OCI-LY7 (cell line): ENCODE measurements around the gene BMPR1B. TPM values are rescaled to one million over a fixed set of nuclear protein-coding genes. Genes with fewer than 3 reads are reported as not detected.

Experiments
- BruUV-seq: library from RNA; stranded (reverse); fragments of 400-500 nt; replicated peaks from 2 replicates; lab custom pipeline; 2021; lab: Mats Ljungman, UMichigan
- CTCF ChIA-PET: fragments of 300-600 bp; sonication (Branson Sonifier 250); formaldehyde crosslinking; loops from one replicate; lab custom pipeline; 2022; ENCODE audit warnings: antibody characterized with exemption; ENCODE audit not compliant: unreplicated experiment; lab: Charles Lee
- POLR2A ChIA-PET: fragments of 300-600 bp; sonication (Branson Sonifier 250); formaldehyde crosslinking; loops from one replicate; lab custom pipeline; 2022; ENCODE audit warnings: antibody characterized with exemption; lab: Charles Lee
- DNase-seq: peaks from one replicate; pipeline ENCODE4 v3.0.0-alpha.2; 2015; ENCODE audit warnings: low spot score
- H2AFZ ChIP-seq: fragments of 200-600 bp; sonication (generic), shearing (Covaris generic); 2 replicates; pipeline ENCODE4 v1.6.1; 2014; ENCODE audit warnings: mild to moderate bottlenecking, antibody characterized with exemption, low read length, moderate library complexity
- H3K27ac ChIP-seq: fragments of 200-600 bp; sonication (generic); 2 replicates; pipeline ENCODE4 v1.5.1; 2014; ENCODE audit warnings: mixed run types, low read depth, mild to moderate bottlenecking, moderate library complexity, low read length, inconsistent platforms; ENCODE audit not compliant: poor library complexity, severe bottlenecking
- H3K36me3 ChIP-seq: fragments of 200-600 bp; sonication (generic); 2 replicates; pipeline ENCODE4 v1.6.1; 2014; ENCODE audit warnings: mild to moderate bottlenecking, antibody characterized with exemption, low read length, moderate library complexity, mixed read lengths; ENCODE audit not compliant: insufficient read depth
- H3K4me1 ChIP-seq: fragments of 200-600 bp; sonication (generic); 2 replicates; pipeline ENCODE4 v1.5.1; 2014; ENCODE audit warnings: mild to moderate bottlenecking, low read length; ENCODE audit not compliant: insufficient read depth, poor library complexity, severe bottlenecking
- H3K4me2 ChIP-seq: fragments of 200-600 bp; sonication (generic); 2 replicates; pipeline ENCODE4 v1.6.1; 2014; ENCODE audit warnings: mild to moderate bottlenecking, low read length
- H3K4me3 ChIP-seq: fragments of 200-600 bp; sonication (generic); 2 replicates; pipeline ENCODE4 v1.5.1; 2014; ENCODE audit warnings: mild to moderate bottlenecking, low read depth, low read length; ENCODE audit not compliant: poor library complexity, severe bottlenecking
- H3K79me2 ChIP-seq: fragments of 200-600 bp; sonication (generic); 2 replicates; pipeline ENCODE4 v1.6.1; 2016; ENCODE audit warnings: low read depth, mild to moderate bottlenecking, low read length, moderate library complexity, mixed read lengths; ENCODE audit not compliant: insufficient read depth
- H3K9me2 ChIP-seq: fragments of 200-600 bp; sonication (generic); 2 replicates; pipeline ENCODE4 v1.6.1; 2016; ENCODE audit warnings: mild to moderate bottlenecking, low read length, mixed read lengths; ENCODE audit not compliant: insufficient read depth
- H3K9me3 ChIP-seq: fragments of 200-600 bp; sonication (generic); 2 replicates; pipeline ENCODE4 v1.6.1; 2014; ENCODE audit warnings: mild to moderate bottlenecking, mixed run types, low read length, mixed read lengths
- H4K20me1 ChIP-seq: fragments of 200-600 bp; sonication (generic); 2 replicates; pipeline ENCODE4 v1.6.1; 2014; ENCODE audit warnings: mild to moderate bottlenecking, antibody characterized with exemption, low read length, moderate library complexity, mixed read lengths; ENCODE audit not compliant: insufficient read depth
- CTCF ChIP-seq: fragments of 200-600 bp; sonication (generic); conservative IDR thresholded peaks from 2 replicates; pipeline ENCODE4 v1.5.1; 2014; ENCODE audit warnings: mild to moderate bottlenecking, antibody characterized with exemption, low read length, moderate library complexity, mixed read lengths
- EZH2phosphoT487 ChIP-seq: fragments of 200-600 bp; sonication (generic); IDR thresholded peaks from 2 replicates; pipeline ENCODE4 v1.6.1; 2018; ENCODE audit warnings: low read depth, borderline replicate concordance, mild to moderate bottlenecking, mixed run types, antibody characterized with exemption, low read length, moderate library complexity, mixed read lengths
- intact Hi-C: fragments of 100-400 bp; cut with micrococcal nuclease; formaldehyde crosslinking; loops from one replicate; pipeline ENCODE4 v1.10.0; 2022; ENCODE audit not compliant: unreplicated experiment
- total RNA-seq, 2 experiments: library from RNA; depleted of rRNA in 1 of 2; stranded (reverse); fragments of >200 nt in 1 of 2; shearing (Covaris generic) in 1 of 2; gene quantifications; 2 replicates each; pipeline ENCODE4 v1.2.3, GENCODE V29; 2014 to 2022

Gene BMPR1B
- total RNA-seq, 2 experiments from 2014 or later = not detected

DNA sequence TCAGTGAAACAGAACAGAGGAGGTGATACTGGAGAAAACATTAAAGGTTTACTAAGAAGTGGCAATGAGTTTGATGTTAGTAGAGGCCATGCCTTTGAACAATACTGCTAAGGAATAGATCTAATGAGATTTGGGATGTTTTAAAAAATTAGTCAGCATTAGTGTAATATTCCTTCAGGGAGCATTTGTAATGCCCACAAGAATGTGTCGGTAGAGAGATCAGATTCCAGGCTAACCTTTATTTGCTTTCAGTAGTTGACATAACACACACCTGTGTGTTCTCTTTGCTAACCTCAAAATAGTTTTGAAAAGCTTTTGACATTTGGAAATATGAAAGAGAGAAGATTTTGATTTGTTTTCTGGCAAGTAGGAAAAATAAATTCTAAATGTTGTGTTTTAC lies 328.8 kb downstream of the BMPR1B start:
- no peak overlapping the region for H3K4me3 ChIP-seq

GRCh38 chr4:95087657-95088455 lies 330.1 kb downstream of the BMPR1B start:
- intact Hi-C loops = no loop called here
- H3K4me3 ChIP-seq = no peak overlapping the region
- H3K79me2 ChIP-seq = no peaks in the 10 kb centered on the region
- no peaks in the 10 kb centered on the region for H3K9me2 ChIP-seq
- no peak for DNase-seq
- H3K9me3 ChIP-seq = no peaks in the 10 kb centered on the region
- no TSS peak for BruUV-seq
- H3K36me3 ChIP-seq = no peaks in the 10 kb centered on the region
- H4K20me1 ChIP-seq = no peaks in the 10 kb centered on the region
- POLR2A ChIA-PET = interaction anchor here (0.5 kb wide), 1 partner anchor 1896 kb away, joined by 3 read pairs; no protein-coding TSS in a partner anchor
- peaks cover 24% of the 10 kb centered on the region for H3K4me1 ChIP-seq
- H3K4me2 ChIP-seq = no peak overlapping the region
- no peak for TF ChIP-seq EZH2phosphoT487
- TF ChIP-seq CTCF = no peak
- no peak overlapping the region for H2AFZ ChIP-seq
- H3K27ac ChIP-seq = no peak overlapping the region
- CTCF ChIA-PET = no interaction called here

More for the DNA sequence above, 328.8 kb downstream of the BMPR1B start:
- TF ChIP-seq CTCF = no peak
- POLR2A ChIA-PET = no interaction called here
- Histone ChIP-seq H3K4me2 (no peak overlapping the region), H3K4me1 (peaks cover 24% of the 10 kb centered on the region), H3K36me3 (no peaks in the 10 kb centered on the region), H3K9me2 (no peaks in the 10 kb centered on the region), H3K27ac (peak overlapping the region; percentile 70), H2AFZ (peak overlapping the region; percentile 14; the same call in 1 of the 2 replicates), H3K79me2 (no peaks in the 10 kb centered on the region), H4K20me1 (no peaks in the 10 kb centered on the region), H3K9me3 (no peaks in the 10 kb centered on the region)
- DNase-seq = no peak
- no TSS peak for BruUV-seq
- CTCF ChIA-PET = no interaction called here
- intact Hi-C loops = no loop called here

DNA sequence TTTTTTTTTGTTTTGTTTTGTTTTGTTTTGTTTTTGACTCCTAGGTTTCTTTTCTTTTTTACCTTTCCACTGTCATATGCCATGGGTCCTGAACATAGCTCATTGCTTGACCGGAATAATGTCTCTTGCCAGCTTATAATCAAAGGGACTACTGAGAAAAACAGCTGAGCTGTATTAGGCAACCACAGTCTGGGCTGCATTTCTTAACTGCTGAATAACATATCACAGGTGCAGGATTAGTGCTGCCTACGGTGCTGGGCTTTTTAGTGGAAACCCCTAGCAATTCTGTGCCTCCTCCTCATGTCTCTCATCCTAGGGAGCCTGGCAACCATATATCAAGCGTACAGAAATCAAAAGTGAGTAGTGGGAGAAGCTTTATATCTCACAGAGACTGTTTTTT lies 333.5 kb downstream of the BMPR1B start:
- H3K4me1 ChIP-seq = peaks cover 4% of the 10 kb centered on the region
- ChIA-PET CTCF (no interaction called here), POLR2A (interaction anchor here (0.6 kb wide), 1 partner anchor 12 kb away, joined by 3 read pairs; no protein-coding TSS in a partner anchor)
- intact Hi-C loops = no loop called here
- no peak overlapping the region for H3K27ac ChIP-seq
- H4K20me1 ChIP-seq = no peaks in the 10 kb centered on the region
- no peaks in the 10 kb centered on the region for H3K9me2 ChIP-seq
- no peaks in the 10 kb centered on the region for H3K79me2 ChIP-seq
- no peak overlapping the region for H3K4me3 ChIP-seq
- H3K4me2 ChIP-seq = no peak overlapping the region
- no peaks in the 10 kb centered on the region for H3K9me3 ChIP-seq
- no peaks in the 10 kb centered on the region for H3K36me3 ChIP-seq
- H2AFZ ChIP-seq = peak overlapping the region; percentile 21; the same call in 1 of the 2 replicates
- BruUV-seq = no TSS peak
- peak; percentile 34 for DNase-seq
- TF ChIP-seq CTCF = no peak
- TF ChIP-seq EZH2phosphoT487 = no peak
